Activated CD8-positive, alpha-beta memory T cell treated with anti-CD3 and anti-CD28 coated beads, Interleukin-2, amount 50 U/mL, for 4 hours (primary cell): ENCODE measurements around the gene TCF12.

Experiments used
- DNase-seq: peaks from one replicate; pipeline ENCODE4 v3.0.0-alpha.2; 2020

Gene TCF12

GRCh38 chr15:57025264-57025926 lies 107.0 kb downstream of the TCF12 start:
- DNase-seq: no peak

- DNase-seq: no peak
Observed at GRCh38 chr15:57026016-57026592, 107.7 kb downstream of the TCF12 start.

DNA sequence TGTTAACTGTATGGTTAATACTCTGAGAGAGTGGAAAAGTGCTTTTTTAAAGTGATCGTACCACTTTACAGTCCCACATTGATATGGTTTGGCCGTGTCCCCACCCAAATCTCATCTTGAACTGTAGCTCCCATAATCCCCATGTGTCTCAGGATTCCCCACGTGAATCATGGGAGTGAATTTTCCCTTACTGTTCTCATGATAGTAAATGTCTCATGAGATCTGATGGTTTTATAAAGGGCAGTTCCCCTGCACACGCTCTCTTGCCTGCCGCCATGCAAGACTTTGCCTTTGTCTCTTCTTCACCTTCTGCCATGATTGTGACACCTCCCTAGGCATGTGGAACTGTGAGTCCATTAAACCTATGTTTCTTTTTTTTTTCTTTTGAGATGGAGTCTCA lies 109.2 kb downstream of the TCF12 start:
- no peak for DNase-seq

GRCh38 chr15:57028176-57028575 lies 109.7 kb downstream of the TCF12 start:
- DNase-seq: no peak

- no peak for DNase-seq
Observed at GRCh38 chr15:57030011-57030410, 111.6 kb downstream of the TCF12 start.

DNA sequence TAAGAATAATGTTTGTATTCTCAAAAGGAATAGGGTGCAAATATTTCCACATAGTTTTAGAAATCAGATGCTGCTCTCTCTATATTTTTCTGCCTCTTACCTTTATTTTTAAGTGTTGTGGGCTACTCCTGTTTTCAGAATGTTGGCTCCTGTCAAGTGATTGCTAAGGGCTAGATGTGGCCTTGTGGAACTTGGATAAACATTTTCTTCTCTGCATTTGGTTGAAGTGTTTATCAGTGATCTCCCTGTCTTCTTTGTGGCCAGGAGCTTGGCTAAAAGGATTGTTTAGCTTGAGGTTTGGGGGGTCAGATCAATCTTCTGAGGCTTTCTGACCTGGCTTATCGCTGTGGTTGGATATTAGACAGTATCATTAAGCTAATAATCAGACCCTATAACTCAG lies 112.6 kb downstream of the TCF12 start:
- DNase-seq: no peak

DNA sequence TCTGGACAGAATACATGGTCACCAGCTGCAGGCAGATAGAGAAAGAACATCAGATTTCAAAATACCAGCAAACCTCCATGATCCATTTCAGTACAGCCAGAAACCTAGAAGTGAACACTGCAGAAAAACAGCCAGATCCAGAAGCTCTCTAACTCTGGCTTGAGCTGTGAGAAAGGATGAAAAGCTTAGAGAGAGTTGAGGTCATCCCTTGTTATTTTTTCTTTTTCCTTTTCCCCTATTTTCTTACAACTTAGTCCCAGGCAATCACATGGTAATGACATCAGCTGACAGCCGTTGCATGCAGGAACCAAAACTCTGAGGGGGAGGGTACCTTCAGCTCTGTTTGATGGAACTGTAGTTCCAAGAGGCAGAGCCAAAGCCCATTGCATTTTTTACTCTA lies 113.2 kb downstream of the TCF12 start:
- no peak for DNase-seq

- no peak for DNase-seq
Observed at GRCh38 chr15:57032338-57032737, 113.9 kb downstream of the TCF12 start.

DNA sequence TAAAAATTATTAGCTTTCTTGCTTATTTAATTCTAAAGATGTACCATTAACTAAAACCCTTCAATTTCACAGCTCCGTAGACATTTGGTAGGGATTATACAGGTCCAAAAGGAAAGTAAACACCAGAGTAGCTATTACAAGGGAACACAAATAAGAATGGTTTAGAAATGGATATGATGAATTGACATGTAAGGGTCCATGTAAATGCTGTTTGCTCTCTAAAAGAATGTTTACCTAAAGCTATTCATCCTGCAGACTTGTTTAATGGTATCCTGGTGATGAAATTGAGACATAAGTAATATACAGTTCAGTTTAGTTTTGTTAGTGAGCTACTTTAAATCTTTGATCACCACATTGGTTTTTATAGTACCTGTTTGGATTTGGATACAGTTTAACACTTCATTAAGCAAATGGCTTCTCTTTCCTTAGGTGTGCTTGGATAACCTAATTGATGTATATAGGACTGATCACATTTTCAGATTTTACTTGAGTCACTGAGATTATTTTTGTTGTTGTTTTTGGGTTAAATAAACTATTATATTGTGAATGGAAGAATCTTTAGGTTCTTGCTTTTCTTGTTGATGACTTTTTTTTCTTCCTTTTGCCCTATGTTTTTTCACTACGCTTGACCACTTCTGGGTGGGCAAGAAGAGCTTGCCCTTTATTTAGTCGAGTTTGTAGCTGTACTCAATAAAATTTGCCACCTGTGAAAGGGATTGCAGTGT lies 115.4 kb downstream of the TCF12 start:
- no peak for DNase-seq

GRCh38 chr15:57034613-57035012 lies 116.2 kb downstream of the TCF12 start:
- DNase-seq: no peak

DNA sequence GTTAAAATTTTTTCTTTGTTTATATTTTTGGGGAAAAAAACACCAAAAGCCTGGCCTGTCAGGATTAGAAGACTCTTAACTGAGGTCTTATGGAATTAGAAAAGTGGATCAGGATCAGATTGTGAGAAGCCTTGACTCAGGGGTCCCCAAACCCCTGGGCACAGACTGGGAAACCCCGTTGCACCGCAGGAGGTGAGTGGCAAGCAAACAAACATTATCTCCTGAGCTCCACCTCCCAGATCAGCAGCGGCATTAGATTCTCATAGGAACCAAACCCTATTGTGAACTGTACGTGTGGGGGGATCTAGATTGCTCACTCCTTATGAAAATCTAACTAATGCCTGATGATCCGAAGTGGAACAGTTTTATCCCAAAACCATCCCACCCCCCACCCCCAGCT lies 117.2 kb downstream of the TCF12 start:
- no peak for DNase-seq

GRCh38 chr15:57036352-57036751 lies 117.9 kb downstream of the TCF12 start:
- no peak for DNase-seq

- no peak for DNase-seq
Observed at GRCh38 chr15:57037548-57037947, 119.1 kb downstream of the TCF12 start.

- no peak for DNase-seq
Observed at GRCh38 chr15:57038040-57038439, 119.6 kb downstream of the TCF12 start.

DNA sequence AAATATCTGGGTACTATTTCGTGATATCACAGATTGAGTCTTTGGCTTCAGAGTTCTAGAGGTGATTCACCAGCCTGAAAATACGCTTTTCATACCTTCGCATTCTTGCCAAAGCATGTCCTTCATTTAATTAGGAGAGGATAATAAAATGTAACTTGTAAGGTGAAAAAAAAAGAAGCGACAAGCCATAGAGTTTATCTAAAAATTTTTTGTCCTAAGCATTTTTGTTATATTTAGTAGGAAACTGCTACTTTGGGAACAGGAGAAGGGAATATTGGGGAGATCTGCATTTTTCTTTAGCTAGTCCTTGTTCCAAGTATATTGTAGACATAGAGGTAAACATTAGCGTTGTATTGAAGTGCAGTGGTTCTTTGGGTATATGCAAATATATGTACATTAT lies 120.1 kb downstream of the TCF12 start:
- DNase-seq: no peak

DNA sequence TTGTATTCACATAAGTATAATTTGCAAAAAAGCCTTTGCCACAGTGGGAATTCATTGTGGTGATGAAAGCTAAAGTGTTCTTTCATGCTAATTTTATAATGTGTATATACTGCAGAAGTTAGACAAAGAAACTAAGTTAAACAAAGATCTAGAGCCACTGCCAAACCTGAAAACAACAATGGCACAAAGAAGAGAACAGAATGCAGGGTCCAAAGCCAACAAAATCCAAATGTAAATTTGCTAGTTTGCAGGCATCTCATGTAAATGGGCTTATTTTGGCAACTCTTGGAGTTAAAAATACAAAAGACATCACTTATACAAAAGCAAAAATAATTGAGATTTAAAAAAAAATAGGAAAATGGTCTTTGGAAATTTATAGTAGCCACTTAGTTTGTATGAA lies 123.0 kb downstream of the TCF12 start:
- DNase-seq: no peak

- DNase-seq: no peak
Observed at GRCh38 chr15:57044072-57044702, 125.7 kb downstream of the TCF12 start.

- DNase-seq: no peak
Observed at GRCh38 chr15:57044970-57045369, 126.5 kb downstream of the TCF12 start.

- DNase-seq: no peak
Observed at GRCh38 chr15:57045741-57046382, 127.4 kb downstream of the TCF12 start.

DNA sequence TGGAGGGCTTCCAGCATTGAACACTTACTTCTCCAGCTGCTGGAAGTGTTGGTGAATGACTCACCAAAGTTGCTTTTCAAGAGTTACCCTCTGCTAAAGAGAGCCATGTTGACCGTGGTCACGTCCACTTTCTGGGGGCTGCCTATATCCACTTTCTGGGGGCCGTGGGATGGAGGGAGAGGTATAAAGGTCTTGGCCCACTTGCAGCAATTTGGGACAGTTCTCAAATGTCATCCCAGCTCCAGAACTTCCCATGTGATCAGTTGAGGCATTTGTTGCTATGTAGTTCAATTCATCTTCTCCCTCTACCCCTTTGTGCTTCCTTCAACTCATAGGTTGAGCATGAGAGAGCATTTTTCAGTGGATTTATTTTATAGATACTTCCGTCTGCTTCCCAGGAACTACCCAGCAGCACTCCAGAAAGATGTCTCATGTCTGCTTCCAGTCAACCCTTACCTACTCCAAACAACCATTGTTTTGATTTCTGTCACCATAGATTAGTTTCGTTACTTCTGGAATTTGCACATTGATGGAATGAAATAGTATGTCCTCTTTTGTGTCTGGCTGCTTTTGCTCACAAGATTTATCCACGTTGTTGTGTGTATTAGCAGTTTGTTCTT lies 130.6 kb downstream of the TCF12 start:
- no peak for DNase-seq

DNA sequence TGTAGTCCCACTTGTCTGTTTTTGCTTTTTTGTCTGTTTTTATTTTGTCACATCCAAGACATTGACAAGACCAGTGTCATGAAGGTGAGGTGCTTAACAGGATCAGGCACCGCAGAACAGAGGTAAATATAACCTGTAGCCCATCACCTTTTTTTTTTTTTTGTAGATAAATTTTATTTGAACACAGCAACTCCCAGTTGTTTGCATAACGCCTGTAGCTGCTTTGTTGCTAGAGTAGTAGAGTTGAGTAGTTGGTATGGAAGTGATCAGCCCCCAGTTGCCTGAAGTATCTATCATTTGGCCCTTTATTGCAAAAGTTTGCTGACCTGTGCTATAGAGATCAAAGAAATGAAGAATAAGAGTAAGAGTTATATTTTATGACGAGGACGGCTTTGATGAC lies 135.0 kb downstream of the TCF12 start:
- DNase-seq: no peak

DNA sequence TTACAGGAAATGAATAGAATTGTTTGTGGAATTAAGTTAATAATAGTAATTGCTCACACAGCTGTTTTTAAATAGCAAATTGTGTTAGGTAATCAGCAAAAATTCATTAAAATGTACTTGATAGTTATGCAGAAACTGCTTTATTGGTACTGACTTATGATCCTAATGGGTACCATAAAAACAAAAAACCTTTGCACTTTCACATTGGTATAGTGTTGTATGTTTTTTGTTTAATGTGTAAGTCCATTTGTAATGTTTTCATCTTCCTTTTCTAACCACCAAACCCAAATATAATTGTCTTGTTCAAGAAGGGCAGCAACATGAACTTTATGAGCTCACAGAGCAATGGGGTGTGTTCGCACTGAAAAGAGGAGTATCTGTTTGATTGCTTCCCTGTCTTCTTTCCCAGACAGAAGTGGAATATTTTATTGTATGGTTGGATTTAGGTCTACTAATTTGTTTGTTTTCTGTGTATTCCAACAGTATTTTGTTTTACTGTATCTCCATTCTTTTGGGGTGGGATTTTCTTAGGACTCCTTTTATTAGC lies 135.8 kb downstream of the TCF12 start:
- no peak for DNase-seq

DNA sequence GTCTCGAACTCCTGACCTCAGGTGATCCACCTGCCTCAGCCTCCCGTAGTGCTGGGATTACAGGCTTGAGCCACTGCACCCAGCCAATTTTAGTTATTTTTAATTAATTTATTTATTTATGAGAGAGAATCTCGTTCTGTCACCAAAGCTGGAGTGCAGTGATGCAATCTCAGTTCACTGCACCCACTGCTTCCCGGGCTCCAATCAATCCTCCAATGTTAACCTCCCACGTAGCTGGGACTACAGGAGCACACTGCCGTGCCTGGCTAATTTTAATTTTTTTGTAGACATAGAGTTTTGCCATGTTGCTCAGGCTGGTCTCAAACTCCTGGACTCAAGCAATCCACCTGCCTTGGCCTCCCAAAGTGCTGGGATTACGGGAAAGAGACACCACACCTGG lies 137.9 kb downstream of the TCF12 start:
- no peak for DNase-seq
